H9 (cell line): Measurements from ENCODE around the gene ARMC12. TPM values are rescaled to one million over a fixed set of nuclear protein-coding genes. Genes with fewer than 3 reads are reported as not detected.

ENCODE experiments used
- DNase-seq: peaks from one replicate; pipeline ENCODE4 v3.0.0-alpha.2; 2017
- H2AFZ ChIP-seq: one replicate; pipeline ENCODE4 v1.6.1; 2013; ENCODE audit warnings: mild to moderate bottlenecking, low read length, control low read depth, moderate library complexity
- H2AK5ac ChIP-seq: 2 replicates; pipeline ENCODE4 v1.6.1; 2013; ENCODE audit warnings: low read length, control low read depth, mixed read lengths; ENCODE audit not compliant: insufficient read length
- H2BK120ac ChIP-seq: one replicate; pipeline ENCODE4 v1.6.1; 2013; ENCODE audit warnings: low read depth, mild to moderate bottlenecking, low read length, control low read depth, inconsistent platforms; ENCODE audit not compliant: poor library complexity, severe bottlenecking
- H2BK12ac ChIP-seq: 2 replicates; pipeline ENCODE4 v1.6.1; 2013; ENCODE audit warnings: low read length, control low read depth, mixed read lengths, low read depth; ENCODE audit not compliant: insufficient read length
- H2BK15ac ChIP-seq: 2 replicates; pipeline ENCODE4 v1.6.1; 2013; ENCODE audit warnings: low read depth, low read length, control low read depth
- H2BK20ac ChIP-seq: one replicate; pipeline ENCODE4 v1.6.1; 2013; ENCODE audit warnings: low read depth, mild to moderate bottlenecking, low read length, control low read depth, inconsistent platforms; ENCODE audit not compliant: poor library complexity, severe bottlenecking
- H2BK5ac ChIP-seq: 2 replicates; pipeline ENCODE4 v1.6.1; 2013; ENCODE audit warnings: low read length, control low read depth, mixed read lengths; ENCODE audit not compliant: insufficient read length
- H3K14ac ChIP-seq: 2 replicates; pipeline ENCODE4 v1.6.1; 2013; ENCODE audit warnings: low read length, control low read depth; ENCODE audit not compliant: insufficient read depth
- H3K18ac ChIP-seq: 2 replicates; pipeline ENCODE4 v1.6.1; 2013; ENCODE audit warnings: low read depth, mild to moderate bottlenecking, mixed read lengths, low read length, control low read depth; ENCODE audit not compliant: insufficient read length
- H3K23ac ChIP-seq: 2 replicates; pipeline ENCODE4 v1.6.1; 2013; ENCODE audit warnings: low read length, control low read depth, mixed read lengths, low read depth; ENCODE audit not compliant: insufficient read length
- H3K23me2 ChIP-seq: 2 replicates; pipeline ENCODE4 v1.6.1; 2013; ENCODE audit warnings: low read depth, mild to moderate bottlenecking, mixed read lengths, low read length, control low read depth; ENCODE audit not compliant: insufficient read length, poor library complexity, severe bottlenecking
- H3K27ac ChIP-seq: 2 replicates; pipeline ENCODE4 v1.5.1; 2013; ENCODE audit warnings: low read length, control low read depth, mixed read lengths, low read depth; ENCODE audit not compliant: insufficient read length
- H3K27me3 ChIP-seq: 2 replicates; pipeline ENCODE4 v1.6.1; 2013; ENCODE audit warnings: low read length, control low read depth, inconsistent platforms; ENCODE audit not compliant: insufficient read depth
- H3K4ac ChIP-seq: 2 replicates; pipeline ENCODE4 v1.6.1; 2013; ENCODE audit warnings: low read depth, mild to moderate bottlenecking, control low read depth, inconsistent platforms, low read length, moderate library complexity
- H3K4me1 ChIP-seq: 2 replicates; pipeline ENCODE4 v1.6.1; 2013; ENCODE audit warnings: low read length, control low read depth, inconsistent platforms; ENCODE audit not compliant: insufficient read depth
- H3K4me2 ChIP-seq: 2 replicates; pipeline ENCODE4 v1.6.1; 2013; ENCODE audit warnings: low read length, control low read depth, mixed read lengths; ENCODE audit not compliant: insufficient read length, insufficient read depth
- H3K56ac ChIP-seq: 2 replicates; pipeline ENCODE4 v1.6.1; 2013; ENCODE audit warnings: low read depth, mild to moderate bottlenecking, mixed read lengths, low read length, control low read depth; ENCODE audit not compliant: insufficient read length
- H3K79me1 ChIP-seq: 2 replicates; pipeline ENCODE4 v1.6.1; 2013; ENCODE audit warnings: low read depth, mild to moderate bottlenecking, moderate library complexity, low read length, control low read depth, inconsistent platforms; ENCODE audit not compliant: insufficient read depth, poor library complexity, severe bottlenecking
- H3K79me2 ChIP-seq: 2 replicates; pipeline ENCODE4 v1.6.1; 2013; ENCODE audit warnings: low read length, control low read depth, inconsistent platforms; ENCODE audit not compliant: insufficient read depth
- H3K9ac ChIP-seq: 2 replicates; pipeline ENCODE4 v1.6.1; 2013; ENCODE audit warnings: low read length, control low read depth, mixed read lengths; ENCODE audit not compliant: insufficient read length; ENCODE audit errors: extremely low read depth
- H3K9me3 ChIP-seq: one replicate; pipeline ENCODE4 v1.6.1; 2013; ENCODE audit warnings: low read depth, low read length, inconsistent platforms; ENCODE audit not compliant: control insufficient read depth
- H3T11ph ChIP-seq: one replicate; pipeline ENCODE4 v1.6.1; 2013; ENCODE audit warnings: mild to moderate bottlenecking, low read length, control low read depth, inconsistent platforms
- H4K20me1 ChIP-seq: one replicate; pipeline ENCODE4 v1.6.1; 2013; ENCODE audit not compliant: control insufficient read depth, insufficient read length, insufficient read depth
- H4K5ac ChIP-seq: 2 replicates; pipeline ENCODE4 v1.6.1; 2013; ENCODE audit warnings: low read depth, mild to moderate bottlenecking, mixed read lengths, low read length, control low read depth; ENCODE audit not compliant: insufficient read length
- H4K8ac ChIP-seq: replicated peaks from 2 replicates; pipeline ENCODE4 v1.6.1; 2013; ENCODE audit warnings: low read length, control low read depth, mixed read lengths, low read depth; ENCODE audit not compliant: insufficient read length
- H4K91ac ChIP-seq: 2 replicates; pipeline ENCODE4 v1.6.1; 2013; ENCODE audit warnings: low read depth, mild to moderate bottlenecking, moderate library complexity, mixed read lengths, low read length, control low read depth; ENCODE audit not compliant: insufficient read length
- H3K27ac Mint-ChIP-seq, 3 experiments: 2 replicates in 2 of 3; 3 replicates in 1 of 3; pipeline ENCODE4 v1.8.0; 2020 to 2021; ENCODE audit warnings: mixed read lengths in 3 of 3, mild to moderate bottlenecking in 1 of 3, moderate library complexity in 1 of 3
- H3K27me3 Mint-ChIP-seq: 2 replicates; pipeline ENCODE4 v1.8.0; 2021; ENCODE audit warnings: low read depth, mild to moderate bottlenecking, moderate library complexity, mixed read lengths
- H3K36me3 Mint-ChIP-seq, 3 experiments: 2 replicates in 2 of 3; 3 replicates in 1 of 3; pipeline ENCODE4 v1.8.0; 2020 to 2021; ENCODE audit warnings: low read depth in 3 of 3, mixed read lengths in 3 of 3; ENCODE audit not compliant: insufficient read depth in 1 of 3
- H3K4me1 Mint-ChIP-seq, 2 experiments: 2 replicates each; pipeline ENCODE4 v1.8.0; 2020; ENCODE audit warnings: mixed read lengths in 2 of 2
- H3K4me3 Mint-ChIP-seq, 2 experiments: 2 replicates in 1 of 2; 3 replicates in 1 of 2; pipeline ENCODE4 v1.8.0; 2020 to 2021; ENCODE audit warnings: mild to moderate bottlenecking in 2 of 2, mixed read lengths in 2 of 2, moderate library complexity in 1 of 2
- H3K9me3 Mint-ChIP-seq, 2 experiments: 2 replicates in 1 of 2; 3 replicates in 1 of 2; pipeline ENCODE4 v1.8.0; 2020; ENCODE audit warnings: mild to moderate bottlenecking in 2 of 2, mixed read lengths in 2 of 2, moderate library complexity in 1 of 2
- CTCF ChIP-seq: fragments of 200-600 bp; sonication (generic); conservative IDR thresholded peaks from 3 replicates; pipeline ENCODE4 v1.8.0; 2021; ENCODE audit warnings: antibody characterized with exemption, mild to moderate bottlenecking
- WGBS: extraction: QIAGEN DNeasy Blood & Tissue Kit; methylation state at CpG from one replicate; pipeline ENCODE4 v1.1.7; 2013; ENCODE audit warnings: missing lambda C conversion rate, low lambda C conversion rate, mixed read lengths; ENCODE audit not compliant: insufficient read length; ENCODE audit errors: extremely low coverage; 5-methylcytosine and 5-hydroxymethylcytosine counted together
- total RNA-seq: library from RNA; stranded (reverse); gene quantifications from 2 replicates; pipeline ENCODE4 v1.2.1, GENCODE V29; 2021

ARMC12 gene
- total RNA-seq, 1 experiment from 2014 or later, result 1.7 TPM

- no peak overlapping the region for H3K18ac ChIP-seq
- no peak overlapping the region for H2BK20ac ChIP-seq
- H4K20me1 ChIP-seq, result no peaks in the 10 kb centered on the region
- no peak overlapping the region; the same call in 1 of the 2 replicates for H3K14ac ChIP-seq
- H2BK120ac ChIP-seq, result no peak overlapping the region
- H3T11ph ChIP-seq, result no peak overlapping the region
- no peak for DNase-seq
- H3K9me3 ChIP-seq, result no peaks in the 10 kb centered on the region
- no peak overlapping the region for H4K8ac ChIP-seq
- H3K4me1 Mint-ChIP-seq, result peaks cover 13 to 17% of the 10 kb centered on the region in 2 experiments
- no peak overlapping the region for H3K9ac ChIP-seq
- H4K5ac ChIP-seq, result no peak overlapping the region
- H2BK5ac ChIP-seq, result no peak overlapping the region
- no peaks in the 10 kb centered on the region for H3K79me1 ChIP-seq
- H3K4me2 ChIP-seq, result no peak overlapping the region
- H3K23ac ChIP-seq, result no peak overlapping the region
- no peak overlapping the region for H3K4ac ChIP-seq
- no peak overlapping the region for H4K91ac ChIP-seq
- no peak overlapping the region for H2AK5ac ChIP-seq
- no peaks in the 10 kb centered on the region for H3K36me3 Mint-ChIP-seq
- H2AFZ ChIP-seq, result no peak overlapping the region
- no peak overlapping the region for H2BK15ac ChIP-seq
- no peaks in the 10 kb centered on the region for H3K79me2 ChIP-seq
- H3K9me3 Mint-ChIP-seq, result no peaks in the 10 kb centered on the region
- H3K27ac Mint-ChIP-seq, result no peak overlapping the region
- H3K56ac ChIP-seq, result no peak overlapping the region
- H3K27ac ChIP-seq, result no peak overlapping the region
- H3K27me3 Mint-ChIP-seq, result peaks cover 8% of the 10 kb centered on the region
- WGBS, result no CpG with 5 or more reads among the region's 25 CpGs
- H3K23me2 ChIP-seq, result no peaks in the 10 kb centered on the region
- no peaks in the 10 kb centered on the region for H3K4me1 ChIP-seq
- TF ChIP-seq CTCF, result no peak
- H3K27me3 ChIP-seq, result no peaks in the 10 kb centered on the region
- H3K4me3 Mint-ChIP-seq, result no peak overlapping the region
- no peak overlapping the region for H2BK12ac ChIP-seq
Observed at GRCh38 chr6:35786810-35787209, 50.0 kb downstream of the ARMC12 start.
